ENCODE data around the gene KDM2A. TPM values are rescaled to one million over a fixed set of nuclear protein-coding genes. Genes with fewer than 3 reads are reported as not detected.

The KDM2A gene
- polyA plus RNA-seq (2013, experiment 1 of 2; ENCODE audit: insufficient read length): 52.5 TPM
- 41.6 TPM for polyA plus RNA-seq (2013, experiment 2 of 2; ENCODE audit: insufficient read length)

DNA sequence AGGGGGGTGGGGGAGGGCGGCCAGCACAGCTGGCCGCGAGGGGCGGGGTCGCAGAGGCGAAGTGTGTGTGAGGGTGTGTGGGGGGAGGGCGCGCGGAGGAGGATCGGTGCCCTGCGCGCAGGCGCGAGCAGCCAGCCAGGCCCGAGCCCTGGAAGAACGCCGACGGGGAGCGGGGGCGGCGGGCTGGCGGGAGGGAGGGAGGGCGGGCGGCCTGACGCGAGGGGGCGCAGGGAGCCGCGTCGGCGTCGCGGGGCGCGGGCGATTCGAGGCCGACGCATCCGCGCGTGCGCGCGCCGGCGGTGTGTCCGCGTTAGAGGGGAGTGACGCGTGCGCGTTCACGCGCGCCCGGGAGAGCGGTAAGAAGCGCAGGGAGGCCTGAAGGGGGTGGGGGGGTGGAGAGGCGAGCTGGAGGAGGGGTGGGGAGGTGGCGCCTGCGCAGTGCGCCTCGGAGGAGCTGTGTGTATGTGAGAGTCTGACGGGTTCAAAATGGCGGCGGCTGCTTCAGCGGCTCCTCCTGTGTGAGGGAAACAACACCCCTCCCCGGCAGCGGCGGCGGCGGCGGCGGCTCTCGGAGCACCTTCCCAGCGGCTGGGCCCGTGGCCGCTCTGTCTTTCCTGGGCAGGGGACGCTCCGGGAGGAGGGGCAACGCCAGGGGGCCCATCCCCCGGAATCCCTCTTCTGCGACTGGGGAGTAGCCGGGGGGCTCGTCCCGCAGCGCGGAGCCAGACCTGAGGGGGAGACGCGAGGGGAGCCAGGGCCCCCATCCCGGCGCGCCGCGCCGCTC lies at the start of gene KDM2A:
Gene KDM2A, plus strand, starts transcription at position 463 of the 784 bp plus-strand sequence. CDS start 2,054 bp downstream, outside the sequence.
- peak; percentile 98 for DNase-seq

DNA sequence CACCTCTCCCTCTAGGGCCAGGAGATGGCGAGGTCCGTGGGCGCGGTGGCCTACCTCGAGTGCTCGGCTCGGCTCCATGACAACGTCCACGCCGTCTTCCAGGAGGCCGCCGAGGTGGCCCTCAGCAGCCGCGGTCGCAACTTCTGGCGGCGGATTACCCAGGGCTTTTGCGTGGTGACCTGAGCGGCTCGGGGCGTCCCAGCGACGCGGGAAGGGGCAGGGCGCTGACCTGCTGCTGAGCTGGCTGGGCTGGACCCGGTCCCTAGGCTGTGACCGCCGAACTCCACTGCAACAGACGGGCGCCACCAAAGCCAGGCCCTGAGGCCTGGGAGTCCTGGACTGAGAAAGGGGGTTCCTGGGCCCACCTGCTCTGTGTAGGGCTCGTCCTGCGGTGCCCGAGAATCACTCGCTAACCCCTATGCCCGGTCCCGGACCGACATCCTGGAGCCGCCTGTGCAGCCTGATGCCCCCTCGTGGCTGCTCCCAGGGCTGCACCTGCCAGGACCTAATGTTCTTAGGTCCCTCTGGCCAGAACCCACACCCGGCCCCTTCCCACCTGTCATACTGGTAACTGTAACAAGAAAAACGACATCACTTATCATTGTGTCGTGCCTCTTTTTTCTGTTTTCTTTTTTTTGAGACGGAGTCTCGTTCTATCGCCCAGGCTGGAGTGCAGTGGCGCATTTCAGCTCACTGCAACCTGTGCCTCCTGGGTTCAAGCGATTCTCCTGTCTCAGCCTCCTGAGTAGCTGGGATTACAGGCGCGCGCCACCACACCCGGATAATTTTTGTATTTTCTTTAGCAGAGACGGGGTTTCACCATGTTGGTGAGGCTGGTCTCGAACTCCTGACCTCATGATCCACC lies 47.4 kb upstream of the KDM2A start:
- peak; percentile 46 for DNase-seq

DNA sequence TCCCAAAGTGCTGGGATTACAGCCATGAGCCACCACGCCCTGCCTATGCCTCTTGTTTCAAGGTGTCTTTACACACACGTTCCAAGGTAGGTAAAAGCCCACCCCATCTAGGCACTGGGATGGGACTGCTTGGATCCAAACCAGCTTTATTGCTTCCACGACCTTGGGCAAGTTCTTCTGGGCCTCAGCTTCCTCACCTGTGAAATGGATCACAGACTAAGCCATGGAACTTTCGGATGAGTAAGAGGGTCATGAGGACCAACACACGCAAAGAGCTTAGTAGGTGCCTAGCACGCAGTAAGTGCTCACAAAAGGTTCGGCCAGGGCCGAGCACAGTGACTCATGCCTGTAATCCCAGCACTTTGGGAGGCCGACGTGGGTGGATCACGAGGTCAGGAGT lies 46.8 kb upstream of the KDM2A start:
- no peak for DNase-seq

DNA sequence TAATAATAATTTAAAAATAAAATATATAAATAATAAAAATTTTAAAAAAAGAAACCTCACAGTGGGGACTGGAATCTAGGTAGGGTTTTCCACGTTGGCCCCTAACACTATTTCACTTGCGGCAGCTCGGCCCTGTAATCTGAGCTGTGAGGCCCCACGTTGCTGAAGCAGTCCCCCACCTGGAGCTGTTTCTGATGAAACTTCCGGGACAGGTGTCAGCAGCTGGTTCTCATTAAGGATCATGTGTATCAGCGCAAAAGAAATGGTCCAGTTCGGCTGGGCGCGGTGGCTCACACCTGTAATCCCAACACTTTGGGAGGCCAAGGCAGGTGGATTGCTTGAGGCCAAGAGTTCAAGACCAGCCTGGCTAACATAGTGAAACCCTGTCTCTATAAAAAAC lies 45.2 kb upstream of the KDM2A start:
- no peak for DNase-seq

DNA sequence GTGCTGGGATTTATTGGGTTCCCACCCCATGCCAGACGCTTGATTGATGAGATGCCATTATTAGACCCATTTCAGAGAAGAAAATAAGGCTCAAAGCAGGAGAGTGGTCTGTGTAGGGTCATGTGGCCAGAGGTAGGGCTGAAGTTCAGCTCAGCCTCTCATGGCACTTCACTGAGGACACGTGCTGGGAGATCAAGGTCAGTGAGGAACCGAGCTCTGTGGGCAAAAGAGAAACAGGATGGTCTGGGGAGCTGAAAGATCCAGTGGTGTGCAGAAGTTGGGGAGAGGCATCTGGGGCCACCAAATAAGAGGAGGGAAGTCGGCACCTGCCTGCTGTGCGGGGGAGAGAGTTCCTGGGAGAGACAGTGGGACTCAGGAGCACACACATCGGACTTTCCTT lies 42.9 kb upstream of the KDM2A start:
- DNase-seq: no peak

DNA sequence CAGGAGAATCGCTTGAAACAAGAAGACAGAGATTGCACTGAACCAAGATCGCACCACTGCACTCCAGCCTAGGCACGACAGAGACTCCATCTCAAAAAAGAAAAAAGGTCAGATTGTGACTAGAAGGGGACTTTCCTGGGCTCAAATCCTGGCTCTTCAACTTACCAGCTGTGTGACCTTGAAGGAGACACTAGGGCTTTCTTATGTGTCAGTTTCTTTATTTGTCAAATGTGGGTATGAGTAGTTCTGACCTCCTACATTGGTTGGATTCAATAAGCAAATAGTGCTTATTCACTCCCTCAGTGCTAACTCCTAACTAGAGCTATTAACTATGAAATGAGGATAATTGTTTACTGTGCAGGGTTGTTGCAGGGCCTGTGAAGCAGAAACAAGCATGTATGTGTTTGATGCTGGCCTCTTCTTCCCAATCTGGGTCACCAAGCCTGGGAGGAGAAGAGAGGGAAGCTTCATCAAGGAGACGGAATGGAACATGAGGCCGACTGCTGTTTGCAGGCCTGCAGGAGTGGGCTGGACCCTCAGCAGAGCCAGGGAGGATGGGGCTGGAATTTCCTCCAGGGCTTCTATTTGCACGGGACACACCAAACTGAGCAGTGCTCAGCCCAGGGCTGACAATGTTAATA lies 39.9 kb upstream of the KDM2A start:
- no peak for DNase-seq

DNA sequence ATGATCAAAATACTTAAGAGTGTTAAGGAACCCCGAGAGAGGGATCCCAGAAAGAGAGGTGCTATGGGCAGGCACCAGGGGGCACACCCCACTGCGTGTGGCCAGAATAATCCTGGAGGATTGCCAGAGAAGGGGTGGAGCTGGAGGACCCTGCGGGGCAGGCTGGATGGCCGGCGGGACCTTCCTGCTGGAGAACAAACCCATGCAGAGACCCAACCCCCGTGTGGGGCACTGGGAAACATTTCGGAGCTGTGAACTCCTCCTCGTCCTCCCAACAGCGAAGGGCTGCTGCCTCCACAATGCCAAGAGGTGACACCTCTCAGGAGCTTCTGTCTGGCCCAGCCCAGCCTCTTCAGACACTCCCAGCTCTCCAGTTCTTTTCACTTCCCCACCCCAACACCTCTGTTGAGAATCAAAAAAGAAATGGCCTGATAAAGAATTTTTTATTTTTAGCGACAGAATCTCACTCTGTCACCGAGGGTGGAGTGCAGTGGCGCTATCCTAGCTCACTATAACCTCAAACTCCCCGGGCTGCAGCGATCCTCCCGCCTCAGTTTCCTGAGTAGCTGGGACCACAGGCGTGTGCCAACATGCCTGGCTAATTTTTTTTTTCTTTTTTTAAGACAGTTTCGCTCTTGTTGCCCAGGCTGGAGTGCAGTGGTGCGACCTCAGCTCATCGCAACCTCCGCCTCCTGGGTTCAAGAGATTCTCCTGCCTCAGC lies 36.8 kb upstream of the KDM2A start:
- DNase-seq: no peak

DNA sequence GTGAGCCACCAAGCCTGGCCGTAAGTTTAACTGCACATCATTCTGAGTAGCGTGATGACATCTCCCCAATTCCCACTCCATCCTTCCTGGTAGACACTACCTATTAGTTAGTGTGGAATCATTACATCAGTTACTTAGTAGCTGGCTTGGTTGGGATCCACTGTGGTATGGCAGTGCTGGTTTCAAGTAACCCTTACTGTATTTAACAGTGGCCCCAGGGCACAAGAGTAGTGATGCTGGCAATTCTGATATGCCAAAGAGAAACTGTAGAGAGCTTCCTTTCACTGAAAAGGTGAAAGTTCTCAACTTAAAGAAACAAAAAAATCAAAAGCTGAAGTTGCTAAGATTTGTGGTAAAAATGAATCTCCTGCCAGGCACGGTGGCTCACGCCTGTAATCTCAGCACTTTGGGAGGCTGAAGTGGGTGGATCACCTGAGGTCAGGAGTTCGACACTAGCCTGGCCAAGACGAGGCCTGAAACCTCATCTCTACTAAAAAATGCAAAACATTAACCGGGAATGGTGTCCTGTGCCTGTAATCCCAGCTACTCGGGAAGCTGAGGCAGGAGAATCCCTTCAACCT lies 35.2 kb upstream of the KDM2A start:
- no peak for DNase-seq

DNA sequence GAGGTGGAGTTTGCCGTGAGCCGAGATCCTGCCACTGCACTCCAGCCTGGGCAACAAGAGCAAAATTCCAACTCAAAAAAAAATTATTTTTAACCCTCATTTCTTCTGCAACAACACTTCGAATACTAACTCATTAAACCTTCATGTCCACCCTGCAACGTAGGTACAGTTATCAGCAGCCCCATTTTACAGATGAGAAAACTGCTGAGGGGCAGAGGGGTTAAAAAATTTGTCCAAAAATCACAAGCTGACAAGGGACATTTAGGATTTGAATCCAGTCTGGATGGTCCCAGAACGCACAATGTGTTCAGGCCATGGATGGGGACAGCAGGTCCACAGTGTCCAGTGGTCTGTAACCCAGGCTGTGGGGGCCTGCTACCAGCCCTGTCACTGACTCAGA lies 33.4 kb upstream of the KDM2A start:
- no peak for DNase-seq

DNA sequence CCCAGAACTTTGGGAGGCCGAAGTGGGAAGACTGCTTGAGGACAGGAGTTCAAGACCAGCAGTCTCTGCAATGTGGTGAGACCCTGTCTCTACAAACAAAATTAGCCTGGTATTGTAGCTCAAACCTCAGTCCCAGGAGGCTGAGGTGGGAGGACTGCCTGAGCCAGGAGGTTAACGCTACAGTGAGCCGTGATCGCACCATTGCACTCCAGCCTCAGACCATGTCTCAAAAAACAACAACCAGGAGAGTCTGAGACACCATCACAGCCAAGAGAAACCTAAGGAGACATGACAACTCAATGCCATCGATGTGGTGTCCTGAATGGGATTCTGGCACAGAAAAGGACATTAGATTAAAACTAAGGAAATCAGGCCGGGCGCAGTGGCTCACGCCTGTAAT lies 28.3 kb upstream of the KDM2A start:
- DNase-seq: no peak

DNA sequence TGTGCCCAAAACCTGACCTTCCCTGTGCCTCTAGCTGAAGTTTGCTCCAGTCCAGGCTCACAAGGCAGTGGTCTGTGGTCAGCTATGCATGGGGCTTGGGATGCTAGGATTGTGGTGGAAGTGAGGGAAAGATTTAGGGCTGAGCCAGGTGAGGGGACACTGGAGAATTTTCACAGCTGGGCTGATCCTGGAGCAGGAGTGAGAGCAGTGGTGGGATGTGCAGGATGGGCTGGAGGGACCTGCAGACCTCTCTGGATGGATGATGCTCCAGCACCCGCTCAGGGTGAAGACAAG lies 23.9 kb upstream of the KDM2A start:
- no peak for DNase-seq

DNA sequence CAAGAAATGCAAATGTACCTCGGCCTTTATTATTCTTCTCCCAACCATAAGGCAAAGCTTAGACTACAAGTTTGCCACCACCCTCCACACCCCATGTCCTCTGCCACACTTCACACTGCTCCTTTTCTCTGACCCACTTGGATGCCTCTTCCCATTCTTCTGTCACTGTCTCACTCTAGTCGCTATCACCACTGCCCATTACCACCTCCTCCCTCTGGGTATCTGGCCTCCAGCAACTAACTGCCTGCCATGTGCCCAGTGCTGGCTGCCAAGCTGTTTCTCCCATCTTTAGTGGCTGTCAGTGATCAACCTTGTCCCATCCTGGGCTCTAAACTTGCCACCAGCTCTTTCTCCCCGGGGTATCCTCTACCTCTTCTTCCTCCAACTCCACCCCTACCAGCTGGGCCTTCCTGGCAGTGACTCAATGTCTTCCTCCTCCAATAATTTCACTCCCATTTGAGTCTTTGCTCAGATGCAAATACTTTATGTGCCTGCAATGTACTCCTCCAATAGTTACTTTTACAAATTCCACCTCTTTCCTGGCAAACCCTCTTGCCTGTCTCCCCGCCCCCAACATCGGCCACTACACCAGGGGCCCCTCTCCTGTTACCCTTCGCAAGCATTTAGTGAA lies 20.1 kb upstream of the KDM2A start:
- no peak for DNase-seq

DNA sequence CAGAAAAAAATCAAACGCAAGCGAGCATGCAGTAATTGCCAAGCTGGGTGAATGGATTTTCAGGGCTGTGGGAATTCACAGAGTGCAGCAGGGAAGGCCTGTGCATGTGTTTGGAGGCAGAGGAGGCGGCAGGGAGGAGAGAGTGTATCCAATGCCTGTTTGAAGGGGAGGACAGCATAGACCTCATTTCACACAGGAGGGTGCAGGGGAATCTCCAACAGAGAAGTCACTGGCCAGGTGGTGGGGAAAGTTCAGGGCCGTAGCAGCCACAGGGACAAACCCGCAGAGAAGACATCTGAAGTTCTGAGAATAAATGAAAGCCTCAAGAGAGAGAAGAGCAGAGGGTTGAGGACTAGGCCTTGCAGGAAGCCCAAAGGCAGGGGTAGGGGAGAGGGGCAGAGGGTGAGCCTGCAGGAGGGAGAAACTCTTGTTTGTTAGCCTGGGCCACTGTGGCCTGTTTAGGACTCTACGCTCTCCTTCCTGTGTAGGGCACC lies 19.2 kb upstream of the KDM2A start:
- no peak for DNase-seq

DNA sequence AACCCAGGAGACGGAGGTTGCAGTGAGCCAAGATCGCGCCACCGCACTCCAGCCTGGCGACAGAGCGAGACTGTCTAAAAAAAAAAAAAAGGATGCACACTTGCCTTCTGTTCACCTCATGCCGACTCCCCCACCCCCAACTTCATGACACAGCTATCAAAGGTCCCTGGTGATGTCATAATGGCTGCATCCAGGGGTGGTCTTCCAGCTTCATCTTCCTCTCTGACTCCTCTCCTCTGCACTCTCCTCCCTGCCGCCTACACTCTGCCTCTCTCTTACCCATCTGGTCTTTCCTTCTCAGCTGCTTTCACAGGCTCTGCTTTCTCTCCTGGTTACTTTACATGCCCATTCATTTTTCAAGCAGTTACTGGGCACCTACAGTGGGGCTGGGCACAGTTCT lies 16.4 kb upstream of the KDM2A start:
- no peak for DNase-seq

DNA sequence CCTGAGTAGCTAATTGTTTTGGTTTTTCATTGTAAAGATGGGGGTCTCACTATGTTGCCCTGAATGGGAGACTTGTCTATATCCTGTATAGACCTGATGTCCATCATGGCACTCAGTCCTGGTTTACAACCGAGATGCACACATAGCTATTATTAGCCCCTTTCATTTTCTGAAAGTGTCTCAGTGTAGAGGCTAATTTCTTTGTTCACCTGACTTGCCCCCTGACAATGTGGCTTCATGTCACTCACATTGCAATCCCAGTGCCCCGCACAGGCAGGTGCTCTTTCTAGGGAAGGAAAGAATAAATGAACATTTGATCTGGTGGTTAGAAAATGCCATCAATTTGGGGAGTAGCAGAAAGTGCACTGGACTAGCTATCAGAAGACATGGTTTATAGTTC lies 13.1 kb upstream of the KDM2A start:
- no peak for DNase-seq

DNA sequence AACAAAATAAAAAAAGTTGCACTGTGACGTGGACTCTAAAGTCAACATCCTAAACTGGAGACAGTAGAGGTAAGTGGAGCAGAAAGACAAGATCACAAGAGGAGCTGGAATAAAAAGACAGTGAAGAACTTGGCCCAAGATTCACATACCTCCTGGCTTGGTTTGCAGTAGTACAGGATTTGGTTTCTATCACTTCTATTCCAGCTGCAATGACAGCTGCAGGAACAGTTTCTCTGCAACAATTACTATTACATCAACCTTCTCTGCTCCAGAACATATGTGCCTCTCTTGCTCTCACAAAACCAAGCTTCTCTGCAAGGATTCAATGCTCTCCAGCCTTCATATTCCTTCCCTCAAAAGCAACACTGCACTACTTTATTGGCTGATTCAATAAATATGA lies 7.8 kb upstream of the KDM2A start:
- DNase-seq: no peak

DNA sequence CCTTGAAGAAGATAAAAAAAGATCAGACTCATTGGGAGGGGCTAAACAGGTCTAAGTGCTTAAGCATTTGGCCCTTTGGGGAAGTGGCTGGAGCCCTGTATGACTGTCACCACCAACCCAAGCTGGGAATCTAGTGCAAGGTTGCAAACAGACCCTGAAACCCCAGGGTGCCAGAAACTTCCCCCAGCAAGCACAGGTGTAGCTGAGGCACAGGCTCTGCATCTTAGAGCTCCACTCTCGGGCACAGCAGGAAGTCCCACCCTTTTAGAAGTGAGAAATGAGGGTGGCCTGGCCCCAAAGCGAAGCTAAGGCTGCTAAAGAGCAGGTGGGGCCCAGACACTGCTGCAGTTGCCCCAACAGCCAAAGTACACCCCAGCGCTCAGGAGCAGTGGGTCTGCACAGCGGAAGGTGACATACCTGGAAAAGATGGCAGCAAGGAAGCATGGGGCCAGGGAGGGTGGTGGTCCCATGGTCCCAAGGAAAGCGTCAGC lies 5.8 kb upstream of the KDM2A start:
- no peak for DNase-seq

DNA sequence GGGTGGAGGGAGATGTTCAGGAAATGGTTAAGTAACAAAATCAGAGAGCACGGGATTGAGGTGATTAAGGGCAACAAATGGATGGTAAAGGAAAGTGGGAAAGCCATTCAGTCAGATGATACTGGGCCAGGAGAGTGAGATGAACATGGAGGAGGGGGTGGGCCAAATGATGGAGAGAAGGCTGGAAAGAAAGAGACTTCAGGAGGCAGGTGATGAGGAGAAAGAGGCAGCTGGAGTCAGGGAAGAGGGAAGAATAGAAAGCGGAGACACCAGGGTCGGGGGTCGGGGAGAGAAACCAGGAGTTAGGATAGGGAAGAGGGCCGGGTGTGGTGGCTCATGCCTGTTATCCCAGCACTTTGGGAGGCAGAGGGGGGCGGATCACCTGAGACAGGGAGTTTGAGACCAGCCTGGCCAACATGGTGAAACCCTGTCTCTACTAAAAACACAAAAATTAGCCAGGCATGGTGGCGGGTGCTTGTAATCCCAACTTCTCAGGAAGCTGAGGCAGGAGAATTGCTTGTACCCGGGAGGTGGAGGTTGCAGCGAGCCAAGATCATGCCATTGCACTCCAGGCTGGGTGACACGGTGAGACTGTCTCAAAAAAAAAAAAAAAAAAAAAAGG lies 4.7 kb upstream of the KDM2A start:
- DNase-seq: no peak

DNA sequence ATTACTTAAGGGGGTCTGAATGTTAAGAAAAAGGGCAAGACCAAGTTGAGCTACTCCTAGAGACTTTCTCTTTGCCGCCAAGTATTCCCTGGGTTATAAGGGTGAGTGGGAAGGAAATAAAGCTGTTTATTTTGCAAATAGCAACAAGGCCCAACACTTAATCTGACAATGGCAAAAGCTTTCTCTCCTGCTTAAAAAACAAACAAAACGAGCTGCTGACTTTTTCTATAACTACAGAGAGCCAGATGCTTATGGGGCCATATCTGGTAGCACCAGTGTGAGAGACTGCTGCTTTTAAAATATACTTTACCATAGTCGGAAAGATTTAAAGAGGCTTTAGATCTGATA lies 2.3 kb upstream of the KDM2A start:
- DNase-seq: no peak

DNA sequence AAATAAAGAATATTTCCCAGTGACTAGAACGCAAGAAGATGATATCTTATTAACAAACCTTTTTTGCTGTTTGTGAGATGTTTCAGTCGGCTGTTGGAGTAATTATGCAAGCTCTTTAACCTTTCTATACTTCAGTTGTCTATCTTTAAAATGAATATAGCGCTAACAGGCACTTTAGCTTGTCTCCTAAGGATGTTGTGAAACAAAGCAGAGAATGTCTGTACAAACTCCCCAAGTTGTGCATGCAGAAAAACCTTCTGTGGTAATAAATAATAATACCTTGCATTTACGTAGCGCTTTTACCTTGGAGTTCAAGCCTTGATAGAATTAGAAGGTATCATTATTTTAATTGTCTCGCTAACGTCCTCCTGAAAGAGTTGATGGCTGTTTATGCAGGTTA lies 1.9 kb upstream of the KDM2A start:
- no peak for DNase-seq

DNA sequence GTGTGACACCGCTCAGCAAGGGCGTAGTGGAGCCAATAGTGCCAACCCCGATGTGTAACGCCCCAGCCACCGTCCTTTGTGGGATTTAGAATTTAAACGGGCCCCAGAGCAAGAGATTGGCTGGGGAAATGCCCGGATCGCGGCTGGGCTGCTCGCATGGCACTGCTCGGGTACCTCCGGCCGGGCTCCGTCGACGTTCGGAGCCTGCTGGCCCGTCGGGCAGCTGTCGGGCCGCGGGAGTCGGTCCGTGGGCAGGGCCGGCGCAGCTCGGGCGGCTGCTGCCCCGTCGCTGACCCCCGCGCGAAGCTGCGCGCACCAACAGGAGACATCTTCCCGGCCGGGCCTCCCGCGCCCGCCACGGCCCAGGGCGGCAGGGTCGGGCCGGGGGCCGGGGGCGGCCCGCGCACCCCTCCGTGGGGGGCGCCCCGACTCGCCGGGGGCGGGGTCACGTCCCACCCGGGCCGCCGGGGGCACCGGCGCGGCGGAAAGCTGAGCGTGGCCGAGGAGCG lies 1.3 kb upstream of the KDM2A start:
- DNase-seq: peak; percentile 15

Measured in fibroblast of skin of back (primary cell).